Brain microvascular endothelial cell (primary cell): ENCODE measurements around the gene SLC12A3.

Experiments
- DNase-seq: peaks from one replicate; pipeline ENCODE4 v3.0.0-alpha.2; 2020
- H3K27ac ChIP-seq: fragments of 250-450 bp; sonication (Bioruptor Pico); 2 replicates; pipeline ENCODE4 v1.5.1; 2020; ENCODE audit warnings: mild to moderate bottlenecking, moderate library complexity
- H3K27me3 ChIP-seq: fragments of 250-450 bp; sonication (Bioruptor Pico); replicated peaks from 2 replicates; pipeline ENCODE4 v1.5.1; 2020; ENCODE audit warnings: mild to moderate bottlenecking
- H3K36me3 ChIP-seq: fragments of 250-450 bp; sonication (Bioruptor Pico); replicated peaks from 2 replicates; pipeline ENCODE4 v1.5.1; 2020; ENCODE audit warnings: mild to moderate bottlenecking
- H3K4me3 ChIP-seq: 2 replicates; pipeline ENCODE4 v1.5.1; 2011; ENCODE audit warnings: low read depth, mild to moderate bottlenecking, control low read depth, low read length, moderate library complexity
- CTCF ChIP-seq: IDR thresholded peaks from 2 replicates; pipeline ENCODE4 v1.5.1; 2011; ENCODE audit warnings: low read depth, mild to moderate bottlenecking, moderate library complexity, low read length, control low read depth, inconsistent platforms; ENCODE audit errors: missing control alignments
- in situ Hi-C: cut with HindIII; loops from 2 replicates; pipeline ENCODE4 v1.10.0; 2017; ENCODE audit warnings: low sequenced_read_pairs, low pct_ligation_motif_present

SLC12A3 gene

GRCh38 chr16:56918467-56919012 is 53.5 kb downstream of the SLC12A3 start:
- Histone ChIP-seq H3K27me3 (no peaks in the 10 kb centered on the region), H3K36me3 (no peaks in the 10 kb centered on the region), H3K27ac (no peak overlapping the region), H3K4me3 (no peak overlapping the region)
- no peak for TF ChIP-seq CTCF
- no peak for DNase-seq
- in situ Hi-C loops: no loop called here

GRCh38 chr16:56919099-56919800 is 54.2 kb downstream of the SLC12A3 start:
- no peaks in the 10 kb centered on the region for H3K27me3 ChIP-seq
- H3K4me3 ChIP-seq: no peak overlapping the region
- H3K27ac ChIP-seq: no peak overlapping the region
- H3K36me3 ChIP-seq: no peaks in the 10 kb centered on the region
- TF ChIP-seq CTCF: no peak
- in situ Hi-C loops: no loop called here
- DNase-seq: no peak

- DNase-seq: no peak
- no peaks in the 10 kb centered on the region for H3K36me3 ChIP-seq
- no peaks in the 10 kb centered on the region for H3K27me3 ChIP-seq
- in situ Hi-C loops: no loop called here
- no peak for TF ChIP-seq CTCF
- no peak overlapping the region for H3K4me3 ChIP-seq
- no peak overlapping the region for H3K27ac ChIP-seq
These were observed 56.6 kb downstream of the SLC12A3 start for GRCh38 chr16:56921571-56921970.

GRCh38 chr16:56923481-56924091 is 58.6 kb downstream of the SLC12A3 start:
- Histone ChIP-seq H3K4me3 (no peak overlapping the region), H3K27me3 (no peaks in the 10 kb centered on the region), H3K36me3 (no peaks in the 10 kb centered on the region), H3K27ac (no peak overlapping the region)
- no peak for TF ChIP-seq CTCF
- in situ Hi-C loops: no loop called here
- no peak for DNase-seq

GRCh38 chr16:56927471-56927870 is 62.5 kb downstream of the SLC12A3 start:
- in situ Hi-C loops: no loop called here
- TF ChIP-seq CTCF: no peak

More at GRCh38 chr16:56927471-56927870, 62.5 kb downstream of the SLC12A3 start:
- no peak for DNase-seq
- peaks cover 4% of the 10 kb centered on the region for H3K36me3 ChIP-seq
- no peak overlapping the region for H3K27ac ChIP-seq
- H3K27me3 ChIP-seq: no peaks in the 10 kb centered on the region
- H3K4me3 ChIP-seq: no peak overlapping the region
